Activated T-cell treated with anti-CD3 and anti-CD28 coated beads for 4 hours (primary cell): ENCODE data around the gene DPF3.

Experiments used
- DNase-seq: peaks from one replicate; pipeline ENCODE4 v3.0.0-alpha.2; 2020

DPF3 gene

DNA sequence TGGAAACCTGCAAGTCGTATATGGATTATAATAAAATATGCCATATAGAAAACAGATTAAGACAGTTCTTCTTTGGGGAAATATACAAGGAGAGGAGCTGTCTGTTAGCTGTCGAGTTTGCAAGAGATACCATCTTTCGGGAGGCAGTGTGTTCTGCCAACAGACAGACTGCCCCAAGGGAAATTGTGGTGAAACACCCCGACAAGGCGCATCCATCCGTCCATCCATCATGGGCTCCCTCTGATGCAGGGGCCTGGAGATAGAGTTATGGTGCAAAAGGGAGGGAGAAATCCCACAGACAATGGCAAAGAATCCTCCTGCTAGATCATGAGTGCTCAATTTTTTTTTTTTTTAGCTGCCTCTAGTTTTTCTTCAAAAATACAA is 156.3 kb downstream of the DPF3 start:
- DNase-seq, result no peak

- DNase-seq, result no peak
Measured at GRCh38 chr14:72736786-72737559, 156.9 kb downstream of the DPF3 start.

GRCh38 chr14:72736308-72736707 is 157.6 kb downstream of the DPF3 start:
- DNase-seq, result no peak

DNA sequence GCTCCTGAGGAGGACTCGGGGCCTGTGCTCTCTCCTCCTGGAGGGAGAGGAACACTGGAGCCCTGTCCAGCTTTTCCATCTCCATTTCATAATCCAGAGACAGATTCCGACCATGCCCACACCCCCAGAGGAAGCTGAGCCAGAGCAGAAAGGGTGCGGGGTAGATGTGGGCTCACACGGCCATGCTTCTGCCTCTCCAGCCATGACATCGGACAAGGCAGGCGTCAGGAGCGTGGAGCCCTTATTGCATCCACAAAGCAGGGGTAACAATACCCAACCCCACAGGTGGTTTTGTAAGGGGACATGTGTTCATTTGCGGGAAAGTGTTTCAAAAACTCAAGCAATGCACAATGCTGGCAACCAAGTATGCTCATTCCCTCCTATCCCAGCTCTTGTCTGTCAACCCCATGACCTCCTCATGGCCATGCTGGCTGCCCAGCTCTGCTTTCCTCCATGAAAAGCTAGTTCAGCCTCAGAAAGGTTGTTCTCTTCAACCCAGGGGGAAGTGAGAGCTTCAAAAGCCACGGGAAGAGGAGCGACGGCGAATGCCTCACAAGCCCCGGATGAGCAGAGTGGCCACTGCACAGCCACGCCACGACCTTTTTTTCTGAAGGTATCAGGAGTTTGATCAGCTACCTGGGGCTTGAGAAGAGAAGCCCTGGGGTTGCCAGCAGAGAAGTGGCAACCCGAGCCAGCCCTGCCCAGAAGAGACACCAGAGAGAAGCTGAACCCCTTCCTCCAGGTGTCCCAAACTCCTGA is 161.7 kb downstream of the DPF3 start:
- no peak for DNase-seq

GRCh38 chr14:72731252-72732020 is 162.5 kb downstream of the DPF3 start:
- no peak for DNase-seq

DNA sequence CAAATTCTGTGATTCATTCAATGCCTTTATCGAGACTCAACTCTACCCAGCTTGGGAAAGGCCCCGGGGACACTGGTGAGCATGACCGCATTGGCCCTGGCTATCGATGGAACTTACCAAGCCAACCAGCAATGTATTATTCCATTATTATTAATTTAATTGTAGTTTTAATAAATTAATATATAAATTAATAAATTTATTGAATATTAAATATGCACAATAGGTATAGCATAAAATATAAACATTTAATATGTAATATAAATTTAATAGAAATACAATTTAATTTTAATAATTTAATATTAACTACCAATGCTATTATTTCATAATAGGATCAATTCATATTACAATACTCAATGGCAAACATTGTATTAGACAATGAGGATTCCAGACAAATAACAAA is 163.4 kb downstream of the DPF3 start:
- no peak for DNase-seq

DNA sequence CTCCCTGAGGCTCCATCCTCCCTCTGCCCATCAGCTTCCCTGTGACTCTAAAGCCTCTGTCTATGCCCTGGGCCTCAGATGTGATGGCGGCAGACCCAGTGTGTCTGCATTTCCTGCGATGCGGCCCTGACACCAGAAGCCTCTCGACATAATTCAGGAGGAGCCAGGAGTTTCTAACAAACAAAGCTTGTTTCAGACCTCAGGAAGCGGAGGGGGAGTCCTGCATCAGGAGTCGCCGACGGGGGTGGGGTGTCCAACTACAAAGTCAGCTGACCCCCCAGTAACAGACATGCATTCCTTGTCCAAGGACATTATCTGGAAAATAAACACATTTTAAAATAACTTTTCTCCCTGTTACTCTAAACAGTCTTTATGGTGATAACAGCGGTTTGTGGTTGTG is 167.5 kb downstream of the DPF3 start:
- DNase-seq, result no peak

DNA sequence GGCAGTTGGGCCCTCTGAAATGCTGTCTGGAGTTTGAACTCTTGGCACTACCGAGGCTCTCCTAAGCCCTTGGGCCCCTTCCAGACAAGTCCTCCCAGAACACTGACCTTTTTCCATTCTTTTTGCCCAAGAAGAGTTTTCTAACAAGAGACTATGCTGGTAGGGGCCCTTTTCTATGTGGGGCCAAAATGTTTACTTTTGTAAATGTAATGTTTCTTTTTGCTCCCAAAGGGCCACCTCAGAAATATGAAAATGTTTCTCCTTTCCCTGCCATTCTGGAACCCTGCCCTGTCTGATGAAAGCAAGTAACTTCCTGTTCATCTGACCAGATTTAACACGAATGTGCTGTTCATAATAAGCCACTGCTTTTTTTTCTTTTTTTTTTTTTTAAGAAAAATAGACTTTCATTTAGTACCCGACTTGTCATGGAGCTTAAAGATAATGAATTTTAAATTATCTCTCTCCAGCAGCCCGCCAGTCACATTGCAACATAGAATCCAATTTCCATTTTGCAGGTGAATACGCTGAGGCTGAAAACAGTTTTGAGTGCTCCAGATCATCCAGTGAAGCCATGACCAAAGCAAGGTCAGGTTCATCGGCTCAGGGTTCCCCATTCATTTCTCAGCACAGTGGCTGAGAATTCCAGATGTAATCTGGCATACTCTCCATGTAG is 169.9 kb downstream of the DPF3 start:
- DNase-seq, result no peak

DNA sequence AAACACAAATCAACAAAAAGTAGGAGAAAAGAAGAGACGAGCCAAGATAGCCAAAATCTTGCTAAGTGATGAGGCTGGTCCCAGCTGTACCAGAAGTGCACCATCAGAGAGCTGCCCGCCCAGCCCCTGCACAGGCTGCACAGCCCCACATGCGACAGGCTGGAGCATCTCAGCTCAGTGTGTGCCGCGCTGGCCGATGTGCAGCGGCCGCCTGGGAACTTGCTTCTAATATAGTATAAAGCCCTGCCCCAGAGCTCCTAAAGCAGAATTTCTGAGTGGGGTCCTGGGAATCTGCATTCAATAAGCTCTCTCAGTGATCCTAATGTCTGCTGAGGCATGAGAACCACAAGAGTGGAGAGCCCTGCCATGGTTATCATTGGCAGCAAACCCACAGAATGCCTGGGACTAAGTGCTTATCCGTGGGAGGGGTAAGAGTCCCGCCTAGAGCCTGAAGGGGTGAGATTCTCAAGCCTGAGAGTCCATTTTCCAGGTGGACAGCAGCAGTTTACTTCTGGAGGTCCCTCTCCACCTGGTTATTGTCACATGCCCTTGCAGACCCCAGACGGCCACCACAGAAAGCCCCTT is 171.6 kb downstream of the DPF3 start:
- no peak for DNase-seq

DNA sequence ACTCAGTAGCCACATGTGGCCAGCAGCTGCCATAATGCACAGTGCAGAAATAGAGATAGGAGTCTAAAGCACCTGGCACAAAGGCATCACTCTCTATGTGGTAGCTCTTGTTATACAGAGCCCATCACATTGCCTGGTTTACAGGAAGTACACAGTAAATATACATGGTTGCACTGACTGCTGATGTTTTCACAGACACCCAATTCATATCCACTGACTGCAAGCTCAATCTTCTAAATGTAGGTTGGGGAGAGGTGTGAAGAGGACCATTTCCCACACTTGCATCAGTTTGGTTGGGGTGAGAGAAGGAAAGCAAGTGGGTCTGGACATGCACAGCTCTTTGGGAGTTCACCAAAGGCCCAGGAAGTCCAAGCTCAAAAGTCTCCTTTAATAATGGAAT is 172.8 kb downstream of the DPF3 start:
- DNase-seq, result no peak

GRCh38 chr14:72717220-72717619 is 176.7 kb downstream of the DPF3 start:
- DNase-seq, result no peak

DNA sequence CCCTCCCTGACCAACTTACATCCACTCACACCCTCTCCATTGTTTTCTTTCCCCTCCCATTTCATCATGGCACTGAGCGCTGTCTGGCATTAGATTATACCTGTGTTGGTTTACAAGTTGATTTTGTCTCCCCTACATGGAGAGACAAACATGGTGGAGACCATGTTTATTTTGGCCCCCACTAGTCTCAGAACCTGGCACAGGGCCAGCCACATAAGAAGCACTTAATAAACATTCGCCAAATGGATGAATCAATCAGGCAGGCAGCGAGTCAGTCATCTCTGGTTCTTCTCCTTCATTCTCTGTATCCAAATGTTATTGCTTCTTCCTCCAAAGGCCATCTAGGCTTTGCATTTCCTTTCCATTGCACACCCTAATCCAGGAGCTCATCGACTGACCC is 177.4 kb downstream of the DPF3 start:
- DNase-seq, result no peak

GRCh38 chr14:72715850-72716228 is 178.1 kb downstream of the DPF3 start:
- no peak for DNase-seq

DNA sequence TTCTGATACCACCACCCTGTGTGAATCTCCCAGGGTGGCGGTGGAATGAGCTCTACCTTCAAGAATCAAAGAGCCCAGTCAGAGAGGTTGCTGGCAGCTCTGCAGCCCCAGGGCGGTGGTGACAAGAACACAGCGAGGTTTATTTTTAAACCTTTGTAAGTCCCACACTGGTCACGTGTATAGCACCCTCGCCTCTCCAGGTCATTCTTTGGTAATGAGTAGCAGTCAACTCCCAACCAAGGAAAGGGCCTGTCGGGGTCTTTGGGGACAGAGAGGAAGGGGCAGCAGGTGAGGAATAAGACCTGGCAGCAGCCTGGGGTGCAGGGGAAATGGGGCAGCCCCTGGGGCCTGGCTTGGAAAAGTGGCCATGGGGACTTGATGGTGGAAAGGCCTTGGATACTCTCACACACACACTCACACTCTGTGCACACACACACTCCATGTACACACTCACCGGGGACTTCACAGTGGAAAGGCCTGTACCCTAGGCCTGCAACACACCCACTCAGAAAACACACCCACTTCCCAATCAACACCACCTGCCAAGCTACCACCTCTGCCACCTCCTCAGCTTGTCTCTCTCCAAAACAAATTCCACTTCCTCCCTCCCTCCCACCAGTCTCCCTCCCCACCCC is 178.6 kb downstream of the DPF3 start:
- no peak for DNase-seq

- no peak for DNase-seq
Measured at GRCh38 chr14:72714871-72715214, 179.1 kb downstream of the DPF3 start.

DNA sequence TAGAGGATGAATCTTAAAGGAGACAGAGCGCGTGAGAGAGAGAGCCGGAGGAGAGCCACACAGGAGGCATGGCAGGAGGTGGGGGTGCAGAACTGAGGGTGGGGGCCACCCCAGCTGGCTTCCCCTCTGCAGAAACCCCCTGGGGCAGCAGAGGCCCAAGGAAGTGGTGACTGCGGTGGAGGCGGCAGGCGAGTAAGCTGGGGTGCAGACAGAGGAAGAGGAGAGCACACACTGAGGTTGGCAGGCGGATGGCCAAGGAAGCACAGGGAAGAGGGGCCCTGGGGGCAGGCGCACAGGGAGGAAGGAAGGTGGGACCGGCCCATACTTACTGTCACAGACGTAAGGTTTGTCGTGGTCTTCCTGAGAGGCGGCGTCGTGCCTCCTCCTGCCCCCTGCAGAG is 179.8 kb downstream of the DPF3 start:
- no peak for DNase-seq

GRCh38 chr14:72711936-72712335 is 182.0 kb downstream of the DPF3 start:
- no peak for DNase-seq

DNA sequence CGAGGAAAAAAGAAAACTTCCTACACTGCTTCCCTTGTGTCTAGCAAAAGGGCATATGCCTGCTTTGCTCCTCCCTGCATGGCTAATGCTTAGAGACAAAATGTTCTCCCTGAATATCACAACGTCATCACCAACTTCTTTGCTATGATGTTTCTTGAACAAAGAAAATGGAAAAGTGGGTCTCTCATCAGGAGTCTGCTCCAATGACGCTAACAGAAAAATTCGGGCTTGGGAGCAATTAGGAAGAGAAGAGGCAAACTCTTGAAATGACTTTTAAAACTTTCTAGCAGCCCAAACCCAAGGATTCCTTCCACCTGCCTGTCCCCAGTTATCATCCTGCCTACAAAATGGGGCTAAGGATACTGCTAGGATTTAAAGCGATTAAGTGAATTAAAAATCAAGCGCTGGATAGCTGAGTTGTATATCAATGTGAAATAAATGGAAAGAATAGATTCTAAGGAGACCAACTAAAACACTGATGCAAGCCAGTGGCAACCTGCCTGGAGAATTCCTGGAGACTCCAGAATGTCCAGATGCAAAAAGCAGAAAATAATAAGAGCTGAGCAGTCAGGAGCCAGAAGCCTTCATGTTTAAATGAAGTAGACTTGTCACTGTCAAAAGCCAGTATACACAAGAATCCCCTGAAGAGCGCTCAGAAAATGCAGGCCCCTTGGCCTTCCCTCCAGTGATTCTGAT is 183.8 kb downstream of the DPF3 start:
- DNase-seq, result no peak

- DNase-seq, result no peak
Measured at GRCh38 chr14:72708708-72709475, 185.0 kb downstream of the DPF3 start.

DNA sequence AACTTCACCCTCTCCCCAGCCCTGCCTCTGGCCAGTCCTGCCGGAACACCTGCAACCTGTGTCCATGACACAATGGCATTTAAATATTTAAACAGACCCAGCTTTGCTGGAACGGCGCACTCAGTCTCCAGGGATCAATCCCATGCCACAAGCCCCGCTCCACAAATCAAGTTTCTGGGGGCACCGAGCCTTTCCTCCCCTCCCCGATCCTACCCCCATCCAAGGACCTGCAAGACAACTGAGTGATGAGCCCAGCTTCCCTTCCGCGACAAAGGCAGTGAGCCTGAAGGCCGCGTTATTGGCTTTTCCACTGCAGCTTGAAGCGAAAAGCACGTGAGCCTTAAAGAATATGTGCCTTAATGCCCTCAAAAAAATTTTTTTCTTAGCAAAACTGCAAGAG is 185.7 kb downstream of the DPF3 start:
- no peak for DNase-seq

DNA sequence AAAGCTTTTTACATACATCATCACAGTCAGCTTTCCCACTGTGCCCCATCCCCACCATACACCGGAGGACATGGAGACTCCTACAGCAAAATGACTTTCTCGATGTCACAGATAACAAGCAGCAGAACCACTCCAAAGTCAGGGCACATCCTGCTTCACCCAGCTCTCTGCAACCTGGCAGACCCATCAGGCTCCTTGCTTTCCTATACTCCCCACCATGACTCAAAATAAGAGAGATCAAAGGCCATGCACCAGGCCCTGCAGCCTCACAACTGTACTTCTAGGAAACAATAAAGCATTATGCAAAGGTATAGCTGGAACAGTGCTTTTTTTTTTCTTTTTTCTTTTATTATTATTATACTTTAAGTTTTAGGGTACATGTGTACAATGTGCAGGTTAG is 187.4 kb downstream of the DPF3 start:
- no peak for DNase-seq
